PFSK-1 (cell line): ENCODE results near the gene ELL2.

Source experiments
- FOXP2 ChIP-seq: optimal IDR thresholded peaks from 2 replicates; pipeline ENCODE3; 2011; ENCODE audit warnings: borderline replicate concordance, control low read depth, inconsistent platforms; ENCODE audit not compliant: insufficient read depth; ENCODE audit errors: extremely low read length, extremely low read depth
- POLR2AphosphoS5 ChIP-seq: IDR thresholded peaks from 2 replicates; pipeline ENCODE4 v1.6.1; 2012; ENCODE audit warnings: low read depth, mild to moderate bottlenecking, control low read depth, low read length, moderate library complexity
- SIN3A ChIP-seq: IDR thresholded peaks from 2 replicates; pipeline ENCODE4 v1.6.1; 2012; ENCODE audit warnings: mild to moderate bottlenecking, low read length, moderate library complexity, borderline replicate concordance; ENCODE audit not compliant: insufficient read depth
- TAF1 ChIP-seq: IDR thresholded peaks from 2 replicates; pipeline ENCODE4 v1.6.1; 2012; ENCODE audit warnings: low read length, control low read depth, borderline replicate concordance; ENCODE audit not compliant: insufficient read depth

DNA sequence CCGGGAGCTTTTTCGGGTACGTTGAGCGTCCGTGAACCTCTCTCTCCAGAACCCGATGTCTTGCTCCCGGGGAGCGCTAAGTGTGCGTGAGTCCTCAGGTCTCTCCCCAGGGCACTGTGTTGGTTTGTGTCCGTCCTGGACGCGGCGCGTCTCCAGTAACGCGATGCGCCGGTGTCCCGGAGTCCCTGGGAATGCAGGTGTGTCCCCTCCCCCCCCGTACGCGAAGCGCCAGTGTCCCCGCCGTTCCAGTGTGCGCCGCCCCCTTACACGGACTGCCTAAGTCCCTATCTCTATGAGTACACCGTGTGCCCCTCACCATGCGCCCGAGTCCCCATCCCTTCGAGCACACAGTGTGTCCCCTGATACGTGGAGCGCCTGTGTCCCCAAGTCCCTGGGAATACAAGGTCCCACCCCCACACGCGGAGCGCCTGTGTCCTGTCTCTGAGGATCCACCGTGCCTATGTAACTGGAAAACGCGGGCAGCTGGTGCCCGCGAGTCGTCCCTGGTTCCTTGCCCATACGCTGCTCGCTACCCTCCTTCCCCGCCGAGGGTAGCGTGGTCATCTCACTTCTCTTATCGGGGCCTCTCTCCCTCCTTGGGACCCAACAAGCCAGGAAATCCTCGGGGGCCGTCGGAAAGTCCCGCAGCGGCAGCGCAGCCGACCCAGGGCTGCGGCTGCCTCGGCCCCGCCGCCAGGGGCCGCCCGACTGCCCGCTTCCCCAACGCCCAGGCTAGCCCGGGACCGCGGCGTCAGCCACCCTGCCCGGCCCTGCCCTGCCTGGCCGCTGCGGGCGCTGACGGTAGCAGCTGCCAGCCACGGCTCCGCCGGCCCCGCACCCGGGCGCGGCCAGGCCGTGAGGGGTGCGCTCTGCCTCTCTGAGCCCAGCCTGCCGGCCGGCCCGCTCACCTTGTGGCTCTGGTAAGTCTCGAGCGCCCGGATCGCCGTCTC is 709 bp downstream of the ELL2 start:
- TF ChIP-seq SIN3A (no peak), POLR2AphosphoS5 (no peak), FOXP2 (no peak), TAF1 (no peak)
